Mucosa of descending colon (tissue), 3 donors: ENCODE measurements around the gene MPZL3. TPM values are rescaled to one million over a fixed set of nuclear protein-coding genes. Genes with fewer than 3 reads are reported as not detected.

ENCODE experiments used
- ATAC-seq: fragments of 200-7000 bp; cut with Tn5 transposase; one replicate; pipeline ENCODE4 v1.9.1; 2020; ENCODE audit warnings: mild to moderate bottlenecking, moderate library complexity
- DNase-seq, 3 donors: peaks; one replicate each; pipeline ENCODE4 v3.0.0-alpha.2; 2020
- H3K36me3 ChIP-seq: fragments of 200-600 bp; one replicate; pipeline ENCODE4 v1.8.0; 2021; ENCODE audit warnings: low read depth, mild to moderate bottlenecking
- H3K4me1 ChIP-seq: fragments of 200-600 bp; one replicate; pipeline ENCODE4 v1.8.0; 2021; ENCODE audit warnings: low read depth, mild to moderate bottlenecking
- H3K4me3 ChIP-seq: fragments of 200-600 bp; one replicate; pipeline ENCODE4 v1.8.0; 2021; ENCODE audit warnings: mild to moderate bottlenecking
- H3K9me3 ChIP-seq: fragments of 200-600 bp; one replicate; pipeline ENCODE4 v1.8.0; 2021; ENCODE audit warnings: mild to moderate bottlenecking
- intact Hi-C, 2 donors: fragments of 100-400 bp; cut with DNase I in 1 of 2; cut with micrococcal nuclease in 1 of 2; formaldehyde crosslinking; loops; one replicate each; pipeline versions ENCODE4 v1.11.0 to v1.11.1; 2022; cut with DNase I, micrococcal nuclease
- long read RNA-seq, 2 donors: library from polyadenylated mRNA; unstranded; transcript quantifications; one replicate each; pipeline ENCODE4 v2.0.0, GENCODE V29; 2019 to 2021
- total RNA-seq, 3 donors: library from RNA; stranded (reverse); fragmentation: NEBNext Ultra II Directional in 2 of 3; extraction: Animal tissue kit (Norgen Biotek cat#: 25700) in 2 of 3; gene quantifications; one replicate each; pipeline versions ENCODE4 v1.2.1 to v1.2.4, GENCODE V29; 2021 to 2023
- TF ChIP-seq, protein P1 (sequence below): fragments of 200-600 bp; IDR thresholded peaks from one replicate; pipeline ENCODE4 v1.8.0; 2022; ENCODE audit warnings: antibody characterized with exemption, mild to moderate bottlenecking
- donor health status: DM: no; HTN: no; CAD: no; lungs with moderate emphysema.
- donor health status: DM: no; HTN: no; CAD: no.
- donor health status: DM: no; HTN: yes; CAD: no.

The MPZL3 gene
- total RNA-seq: 10 to 100 TPM in 1 of 3 donors, 1 to 10 TPM in 2; 4.9 to 19.6 (median 9.0) TPM
- long read RNA-seq, donor 1, partial matches to known transcripts: 0 of 2 reads
- long read RNA-seq, donor 1, other reads (novel, unspliced or antisense): 1 of 2 reads
- long read RNA-seq, donor 2, partial matches to known transcripts: 0 of 1 reads
- long read RNA-seq, donor 2, other reads (novel, unspliced or antisense): 0 of 1 reads

GRCh38 chr11:118251858-118252652 lies at the start of gene MPZL3:
MPZL3 (minus strand) TSS chr11:118252365; CDS start chr11:118252294, 71 bp downstream.
- H3K36me3 ChIP-seq: no peaks in the 10 kb centered on the region
- intact Hi-C loops: no loop called here
- TF ChIP-seq, protein P1, sequence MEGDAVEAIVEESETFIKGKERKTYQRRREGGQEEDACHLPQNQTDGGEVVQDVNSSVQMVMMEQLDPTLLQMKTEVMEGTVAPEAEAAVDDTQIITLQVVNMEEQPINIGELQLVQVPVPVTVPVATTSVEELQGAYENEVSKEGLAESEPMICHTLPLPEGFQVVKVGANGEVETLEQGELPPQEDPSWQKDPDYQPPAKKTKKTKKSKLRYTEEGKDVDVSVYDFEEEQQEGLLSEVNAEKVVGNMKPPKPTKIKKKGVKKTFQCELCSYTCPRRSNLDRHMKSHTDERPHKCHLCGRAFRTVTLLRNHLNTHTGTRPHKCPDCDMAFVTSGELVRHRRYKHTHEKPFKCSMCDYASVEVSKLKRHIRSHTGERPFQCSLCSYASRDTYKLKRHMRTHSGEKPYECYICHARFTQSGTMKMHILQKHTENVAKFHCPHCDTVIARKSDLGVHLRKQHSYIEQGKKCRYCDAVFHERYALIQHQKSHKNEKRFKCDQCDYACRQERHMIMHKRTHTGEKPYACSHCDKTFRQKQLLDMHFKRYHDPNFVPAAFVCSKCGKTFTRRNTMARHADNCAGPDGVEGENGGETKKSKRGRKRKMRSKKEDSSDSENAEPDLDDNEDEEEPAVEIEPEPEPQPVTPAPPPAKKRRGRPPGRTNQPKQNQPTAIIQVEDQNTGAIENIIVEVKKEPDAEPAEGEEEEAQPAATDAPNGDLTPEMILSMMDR: no peak
- DNase-seq (peak; percentile 88 to 99 (median 91)), ATAC-seq (peak; percentile 98)
- peaks cover 10% of the 10 kb centered on the region for H3K4me1 ChIP-seq
- H3K9me3 ChIP-seq: no peaks in the 10 kb centered on the region
- H3K4me3 ChIP-seq: peak within 1 kb of the TSS; percentile 36

- Histone ChIP-seq H3K36me3 (no peaks in the 10 kb centered on the region), H3K9me3 (no peaks in the 10 kb centered on the region), H3K4me1 (no peaks in the 10 kb centered on the region), H3K4me3 (no peak overlapping the region)
- DNase-seq (no peak), ATAC-seq (no peak)
- TF ChIP-seq, protein P1: no peak
- intact Hi-C loops: no loop called here
These were observed 49.5 kb upstream of the MPZL3 start for GRCh38 chr11:118301600-118302195.

DNA sequence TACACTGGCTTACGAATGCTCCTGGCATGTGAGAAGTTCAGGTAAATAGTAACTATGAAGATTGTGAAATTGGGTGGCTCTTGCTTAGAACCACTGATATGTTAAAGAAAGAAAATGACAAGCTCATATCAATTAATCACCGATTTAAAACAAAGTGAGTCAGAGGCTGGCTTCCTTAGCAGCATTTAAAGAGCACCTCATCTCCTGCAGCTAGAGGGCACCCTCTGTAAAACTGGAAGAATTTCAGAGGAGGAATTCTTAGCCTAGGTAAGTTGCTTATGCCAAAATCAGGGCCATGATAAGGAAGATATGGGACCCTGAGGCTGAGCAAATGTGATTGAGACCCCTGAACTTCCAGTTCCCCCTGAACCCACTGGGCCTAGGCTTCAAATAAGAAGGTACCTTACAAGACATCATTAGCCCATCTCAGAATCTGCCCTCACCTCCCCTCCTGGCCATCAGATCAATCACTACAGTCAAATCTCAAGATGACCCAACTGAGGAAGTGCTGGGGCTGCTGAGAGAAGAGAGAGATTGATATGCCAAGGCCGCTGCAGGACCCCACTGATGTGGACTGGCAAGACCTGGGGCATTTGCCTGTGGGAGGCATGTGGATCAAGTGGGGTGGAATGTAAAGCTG lies 43.8 kb upstream of the MPZL3 start:
- Histone ChIP-seq H3K36me3 (no peaks in the 10 kb centered on the region), H3K4me3 (no peak overlapping the region), H3K9me3 (no peaks in the 10 kb centered on the region), H3K4me1 (peaks cover 2% of the 10 kb centered on the region)
- TF ChIP-seq, protein P1: peak; percentile 35
- ATAC-seq (peak; percentile 75), DNase-seq (peak in 1 of 3 donors; percentile 76)
- intact Hi-C loops: loop anchor here in 1 of 2 donors (5.0 kb wide), 1 partner anchor 56 kb away; no protein-coding TSS in a partner anchor

DNA sequence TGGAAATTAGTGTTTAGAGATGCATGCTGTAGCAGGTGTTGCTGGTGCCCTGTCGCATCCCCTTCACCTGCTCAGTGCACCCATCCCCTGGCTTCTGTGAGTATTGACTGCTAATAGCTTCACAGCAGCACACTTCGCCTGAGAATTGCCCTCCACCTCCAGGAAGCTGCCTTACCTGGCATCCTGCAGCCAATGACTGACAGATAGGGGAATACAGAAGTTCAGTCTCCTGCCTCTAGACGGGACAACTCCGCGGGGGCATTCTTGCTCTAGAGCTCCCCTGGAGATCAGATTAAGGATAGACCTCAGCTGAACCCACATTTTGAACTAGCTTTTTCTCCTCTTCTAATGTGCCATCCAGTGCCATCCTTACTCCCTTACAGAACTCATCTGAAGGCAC lies 43.0 kb upstream of the MPZL3 start:
- no peaks in the 10 kb centered on the region for H3K9me3 ChIP-seq
- no peak for ATAC-seq
- no peak overlapping the region for H3K4me3 ChIP-seq
- H3K4me1 ChIP-seq: peaks cover 6% of the 10 kb centered on the region
- H3K36me3 ChIP-seq: no peaks in the 10 kb centered on the region
- TF ChIP-seq, protein P1: no peak
- intact Hi-C loops: loop anchor here in 1 of 2 donors (5.0 kb wide), 1 partner anchor 57 kb away; no protein-coding TSS in a partner anchor
- no peak for DNase-seq

DNA sequence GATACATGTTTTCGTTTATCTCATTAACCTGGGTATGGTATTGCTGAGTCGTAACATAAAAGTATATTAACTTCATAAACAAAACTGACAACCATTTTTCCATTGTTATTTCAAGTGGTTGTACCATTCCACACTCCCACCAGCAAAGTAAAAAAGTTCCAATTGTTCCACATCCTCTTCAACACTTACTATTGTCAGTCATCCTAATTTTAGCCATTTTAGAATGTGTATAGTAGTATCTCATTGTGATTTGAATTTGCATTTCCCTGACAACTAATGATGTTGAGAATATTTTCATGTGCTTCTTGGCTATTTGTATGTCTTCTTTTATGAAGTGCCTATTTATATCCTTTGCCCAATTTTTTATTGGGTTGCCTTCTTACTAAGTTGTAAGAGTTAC lies 41.9 kb upstream of the MPZL3 start:
- TF ChIP-seq, protein P1: no peak
- intact Hi-C loops: loop anchor here in 1 of 2 donors (5.0 kb wide), 1 partner anchor 97 kb away; no protein-coding TSS in a partner anchor

More for the DNA sequence above, 41.9 kb upstream of the MPZL3 start:
- ATAC-seq (no peak), DNase-seq (no peak)
- Histone ChIP-seq H3K36me3 (no peaks in the 10 kb centered on the region), H3K9me3 (no peaks in the 10 kb centered on the region), H3K4me3 (no peak overlapping the region), H3K4me1 (peaks cover 6% of the 10 kb centered on the region)
